ENCODE results near the gene ZNF526. TPM values are rescaled to one million over a fixed set of nuclear protein-coding genes. Genes with fewer than 3 reads are reported as not detected.

Gene ZNF526
- total RNA-seq, 2 experiments from 2014 or later, result 11.9 to 15.2 TPM

DNA sequence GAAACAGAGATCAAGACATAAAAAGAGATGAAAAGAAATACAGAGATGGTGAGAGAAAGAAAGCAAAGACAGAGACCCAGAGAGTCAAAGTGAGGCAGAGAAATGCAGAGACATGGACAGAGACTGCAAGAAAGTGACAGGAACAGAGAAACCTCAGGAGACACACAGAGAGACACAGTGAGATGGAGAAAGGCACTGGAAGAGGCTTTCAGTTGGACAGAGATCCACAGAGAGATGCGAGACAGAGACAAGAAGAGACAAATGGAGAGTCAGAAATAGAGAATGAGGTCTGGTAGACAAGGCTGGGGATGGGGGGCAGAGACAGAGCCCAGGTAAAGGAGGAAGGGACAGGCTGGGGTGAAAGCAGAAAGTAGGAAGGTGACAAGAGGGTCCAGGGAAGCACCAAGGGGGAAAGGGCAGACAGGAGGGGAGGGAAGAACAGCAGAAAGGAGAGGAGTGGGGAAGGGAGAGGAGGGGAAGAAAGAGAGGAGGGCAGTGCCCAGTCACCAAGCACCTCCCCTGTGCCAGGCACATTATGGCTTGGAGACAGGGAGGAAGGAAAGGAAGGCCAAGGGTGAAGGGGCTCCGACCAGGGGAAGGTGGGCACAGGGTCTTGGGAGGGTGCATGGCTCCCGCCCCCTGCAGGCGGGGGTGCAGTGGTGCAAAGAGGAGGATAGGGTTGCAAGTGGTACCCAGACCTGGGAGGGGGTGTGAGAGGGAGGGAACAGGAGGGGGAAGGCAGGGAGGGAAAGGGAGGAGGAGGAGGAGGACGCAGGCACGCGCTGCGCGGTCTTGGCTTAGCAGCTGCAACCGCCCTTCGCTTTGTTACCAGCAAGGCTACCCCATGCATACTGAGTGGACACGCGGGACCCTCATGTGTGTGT, 41.1 kb upstream of the ZNF526 start:
- H3K27ac Mint-ChIP-seq, result no peak overlapping the region
- no peaks in the 10 kb centered on the region for H3K36me3 Mint-ChIP-seq (ENCODE audit: low read depth)
- no peak overlapping the region for H3K4me3 Mint-ChIP-seq
- DNase-seq, result peak; percentile 44
- peak; percentile 17 for ATAC-seq
- POLR2A ChIA-PET, result no interaction called here
- CTCF ChIA-PET, result no interaction called here
- intact Hi-C loops (cut with DNase I, micrococcal nuclease), result no loop called here
- H3K4me1 Mint-ChIP-seq, result peaks cover 21% of the 10 kb centered on the region
- peaks cover 24% of the 10 kb centered on the region for H3K27me3 Mint-ChIP-seq
- no peaks in the 10 kb centered on the region for H3K9me3 Mint-ChIP-seq (ENCODE audit: low read depth)

DNA sequence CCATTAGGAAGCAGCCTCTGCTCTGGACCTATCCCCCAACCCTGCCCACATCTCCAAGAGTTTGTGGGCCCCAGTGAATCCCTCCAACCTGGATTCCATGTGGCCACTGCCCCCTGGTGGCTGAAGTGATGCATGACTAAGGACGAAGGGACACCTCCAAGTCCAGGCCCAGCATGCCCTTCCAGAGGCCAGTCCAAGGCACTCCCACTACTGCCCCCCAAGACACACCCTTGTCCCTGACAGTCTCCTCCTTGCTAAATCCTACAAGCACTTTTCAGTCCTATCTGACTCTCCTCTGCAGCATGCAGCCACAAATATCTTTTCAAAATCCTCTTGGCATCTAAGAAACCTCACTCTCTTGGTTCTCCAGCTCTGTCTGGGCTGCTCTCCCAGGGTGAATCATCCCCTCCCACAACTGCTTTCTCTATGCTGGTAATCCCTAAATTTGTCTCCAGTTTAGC, 35.7 kb upstream of the ZNF526 start:
- ChIA-PET POLR2A (interaction anchor here (0.6 kb wide), 1 partner anchor 44 kb away, joined by 4 read pairs; no protein-coding TSS in a partner anchor), CTCF (interaction anchor here (0.6 to 4.6 kb wide), 14 partner anchors 8 to 117 kb away, joined by 3 to 37 read pairs (median 4); partner anchors contain the start of gene POU2F2)
- peak; percentile 82 for ATAC-seq
- Mint-ChIP-seq H3K27ac (peak overlapping the region; percentile 6), H3K9me3 (ENCODE audit: low read depth) (no peaks in the 10 kb centered on the region), H3K36me3 (ENCODE audit: low read depth) (no peaks in the 10 kb centered on the region), H3K4me1 (peaks cover 31% of the 10 kb centered on the region), H3K4me3 (no peak overlapping the region), H3K27me3 (peaks cover 4% of the 10 kb centered on the region)
- DNase-seq, result peak; percentile 86
- intact Hi-C loops (cut with DNase I, micrococcal nuclease), result loop anchor here (1.0 kb wide), 2 partner anchors 51 to 76 kb away; no protein-coding TSS in a partner anchor

DNA sequence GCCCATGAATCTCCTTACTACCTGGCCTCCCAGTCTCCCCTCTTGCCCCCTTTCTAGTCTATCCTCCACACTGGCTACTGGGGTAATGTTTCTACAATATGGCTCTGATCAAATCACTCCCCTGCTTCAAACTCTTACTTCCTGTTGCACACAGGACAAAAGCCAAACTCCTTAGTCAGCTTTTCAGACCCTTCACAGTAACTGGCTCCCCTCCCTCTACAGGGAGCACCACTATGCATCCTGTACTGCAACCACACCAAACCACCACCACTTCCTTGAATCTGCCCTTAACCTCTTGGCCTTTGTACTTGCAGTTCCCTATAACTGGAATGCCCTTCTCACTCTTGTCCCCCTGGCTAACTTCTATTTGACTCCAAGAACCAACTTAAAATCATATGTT, 34.8 kb upstream of the ZNF526 start:
- no peaks in the 10 kb centered on the region for H3K9me3 Mint-ChIP-seq (ENCODE audit: low read depth)
- ATAC-seq, result peak; percentile 65
- POLR2A ChIA-PET, result interaction anchor here (0.6 kb wide), 1 partner anchor 43 kb away, joined by 4 read pairs; no protein-coding TSS in a partner anchor
- peak overlapping the region; percentile 39 for H3K27ac Mint-ChIP-seq
- no peak for DNase-seq
- H3K4me1 Mint-ChIP-seq, result peaks cover 31% of the 10 kb centered on the region
- intact Hi-C loops (cut with DNase I, micrococcal nuclease), result no loop called here
- CTCF ChIA-PET, result interaction anchor here (0.7 to 4.6 kb wide), 13 partner anchors 9 to 138 kb away, joined by 3 to 37 read pairs (median 3); partner anchors contain the start of gene POU2F2
- no peaks in the 10 kb centered on the region for H3K27me3 Mint-ChIP-seq
- H3K4me3 Mint-ChIP-seq, result no peak overlapping the region
- no peaks in the 10 kb centered on the region for H3K36me3 Mint-ChIP-seq (ENCODE audit: low read depth)

DNA sequence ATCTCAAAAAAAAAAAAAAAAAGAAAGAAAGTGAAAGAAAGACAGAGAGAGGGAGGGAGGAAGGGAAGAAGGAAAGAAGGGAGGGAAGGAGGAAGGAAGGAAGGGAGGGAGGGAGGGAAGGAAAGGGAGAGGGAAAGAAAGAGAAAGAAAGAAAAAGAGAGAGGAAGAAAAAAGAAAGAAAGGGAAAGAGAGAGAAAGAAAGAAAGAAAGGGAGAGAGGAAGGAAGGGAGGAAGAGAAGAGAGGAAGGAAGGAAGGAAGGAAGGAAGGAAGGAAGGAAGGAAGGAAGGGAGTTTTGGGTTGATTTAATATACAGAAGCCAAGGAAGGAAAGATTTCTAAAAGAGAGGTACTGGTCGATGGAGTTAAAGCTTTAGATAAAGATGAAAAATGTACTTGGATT, 31.4 kb upstream of the ZNF526 start:
- Mint-ChIP-seq H3K9me3 (ENCODE audit: low read depth) (peaks cover 4% of the 10 kb centered on the region), H3K27ac (no peak overlapping the region), H3K36me3 (ENCODE audit: low read depth) (peaks cover 4% of the 10 kb centered on the region), H3K4me3 (no peak overlapping the region), H3K27me3 (no peaks in the 10 kb centered on the region), H3K4me1 (peaks cover 46% of the 10 kb centered on the region)
- POLR2A ChIA-PET, result no interaction called here
- intact Hi-C loops (cut with DNase I, micrococcal nuclease), result no loop called here
- CTCF ChIA-PET, result interaction anchor here (0.6 to 1.5 kb wide), 5 partner anchors 12 to 84 kb away, joined by 3 to 5 read pairs (median 3); no protein-coding TSS in a partner anchor
- ATAC-seq (no peak), DNase-seq (no peak)

DNA sequence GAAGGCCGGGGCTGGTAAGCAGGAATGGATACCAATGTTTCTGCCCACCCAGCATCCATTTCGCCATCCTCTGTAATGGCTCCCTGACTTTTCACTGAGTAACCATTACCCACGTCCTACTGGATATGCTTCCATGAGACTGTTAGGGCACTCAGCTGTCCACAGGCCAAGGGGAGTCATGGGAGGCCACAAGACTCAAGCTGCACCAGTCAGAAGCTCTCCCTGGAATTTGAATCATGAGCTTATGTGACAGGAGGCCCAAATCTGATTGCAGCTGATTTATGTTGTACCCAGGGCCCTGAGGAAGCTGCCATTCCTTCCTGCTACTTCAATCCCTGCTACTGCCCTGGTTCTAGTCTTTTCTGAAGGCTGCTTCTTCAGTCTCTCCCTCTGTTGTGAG, 31.0 kb upstream of the ZNF526 start:
- Mint-ChIP-seq H3K9me3 (ENCODE audit: low read depth) (peaks cover 4% of the 10 kb centered on the region), H3K4me3 (no peak overlapping the region), H3K27ac (no peak overlapping the region), H3K27me3 (no peaks in the 10 kb centered on the region), H3K36me3 (ENCODE audit: low read depth) (peaks cover 7% of the 10 kb centered on the region), H3K4me1 (peaks cover 45% of the 10 kb centered on the region)
- DNase-seq (no peak), ATAC-seq (no peak)
- ChIA-PET CTCF (interaction anchor here (0.6 to 1.5 kb wide), 5 partner anchors 12 to 85 kb away, joined by 3 to 5 read pairs (median 3); no protein-coding TSS in a partner anchor), POLR2A (no interaction called here)
- intact Hi-C loops (cut with DNase I, micrococcal nuclease), result no loop called here

- Mint-ChIP-seq H3K4me3 (no peak overlapping the region), H3K27me3 (no peaks in the 10 kb centered on the region), H3K4me1 (peaks cover 35% of the 10 kb centered on the region), H3K9me3 (ENCODE audit: low read depth) (peaks cover 4% of the 10 kb centered on the region), H3K36me3 (ENCODE audit: low read depth) (peaks cover 8% of the 10 kb centered on the region), H3K27ac (peak overlapping the region; percentile 72)
- POLR2A ChIA-PET, result no interaction called here
- DNase-seq, result no peak
- intact Hi-C loops (cut with DNase I, micrococcal nuclease), result no loop called here
- no peak for ATAC-seq
- CTCF ChIA-PET, result interaction anchor here (0.6 to 1.2 kb wide), 8 partner anchors 10 to 108 kb away, joined by 3 to 5 read pairs (median 3); no protein-coding TSS in a partner anchor
Measured at GRCh38 chr19:42191330-42191729, 28.8 kb upstream of the ZNF526 start.

DNA sequence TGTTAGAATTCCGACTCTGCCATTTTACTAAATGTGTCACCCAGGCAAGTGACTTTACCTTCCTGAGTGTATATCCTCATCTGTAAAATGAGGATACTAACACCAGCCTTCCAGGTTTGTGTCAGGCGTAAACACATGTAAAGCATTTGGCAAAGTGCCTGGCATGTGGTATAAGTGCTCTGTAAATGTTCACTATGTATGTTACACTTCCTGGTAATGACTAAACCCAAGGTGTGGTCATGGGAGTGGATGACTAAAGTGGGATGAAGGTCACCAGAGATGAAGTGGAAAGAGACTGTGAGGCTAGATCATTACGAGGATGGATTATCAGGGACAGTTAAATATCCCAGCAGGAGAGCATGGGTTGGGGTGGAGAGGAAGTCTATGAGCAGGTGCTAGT, 28.3 kb upstream of the ZNF526 start:
- CTCF ChIA-PET, result interaction anchor here (1.0 to 1.2 kb wide), 3 partner anchors 11 to 77 kb away, joined by 3 to 5 read pairs (median 4); no protein-coding TSS in a partner anchor
- POLR2A ChIA-PET, result no interaction called here
- no peaks in the 10 kb centered on the region for H3K27me3 Mint-ChIP-seq

GRCh38 chr19:42193294-42193693, 26.8 kb upstream of the ZNF526 start:
- intact Hi-C loops (cut with DNase I, micrococcal nuclease), result no loop called here
- POLR2A ChIA-PET, result no interaction called here
- ATAC-seq, result no peak

More for the DNA sequence above, 28.3 kb upstream of the ZNF526 start:
- intact Hi-C loops (cut with DNase I, micrococcal nuclease), result no loop called here
- Mint-ChIP-seq H3K4me1 (peaks cover 41% of the 10 kb centered on the region), H3K27ac (peak overlapping the region; percentile 72), H3K36me3 (ENCODE audit: low read depth) (peaks cover 12% of the 10 kb centered on the region), H3K4me3 (no peak overlapping the region), H3K9me3 (ENCODE audit: low read depth) (peaks cover 4% of the 10 kb centered on the region)
- DNase-seq (peak; percentile 73), ATAC-seq (peak; percentile 88)

DNA sequence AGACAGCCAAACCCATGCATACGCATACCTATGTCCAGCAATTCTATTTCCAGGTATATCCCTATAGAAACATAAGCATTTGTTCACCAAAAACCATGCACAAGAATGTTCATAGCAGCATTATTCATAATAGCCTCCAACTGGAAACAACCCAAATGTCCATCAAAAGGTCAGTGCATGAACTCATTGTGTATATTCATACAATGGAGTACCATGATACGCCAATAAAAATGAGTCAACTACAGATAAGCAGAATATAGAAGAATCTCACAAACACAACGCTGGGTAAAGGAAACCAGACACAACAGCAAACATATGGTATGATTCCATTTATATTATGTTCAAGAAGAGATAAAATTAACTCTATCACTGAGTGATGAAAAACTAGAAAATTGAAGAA, 26.4 kb upstream of the ZNF526 start:
- intact Hi-C loops (cut with DNase I, micrococcal nuclease), result no loop called here
- no peak overlapping the region for H3K27ac Mint-ChIP-seq
- peaks cover 23% of the 10 kb centered on the region for H3K36me3 Mint-ChIP-seq (ENCODE audit: low read depth)
- DNase-seq (no peak), ATAC-seq (no peak)
- H3K4me1 Mint-ChIP-seq, result peaks cover 49% of the 10 kb centered on the region
- peaks cover 4% of the 10 kb centered on the region for H3K9me3 Mint-ChIP-seq (ENCODE audit: low read depth)
- H3K4me3 Mint-ChIP-seq, result no peak overlapping the region
- no peaks in the 10 kb centered on the region for H3K27me3 Mint-ChIP-seq
- POLR2A ChIA-PET, result no interaction called here
- CTCF ChIA-PET, result interaction anchor here (1.6 kb wide), 1 partner anchor 85 kb away, joined by 4 read pairs; no protein-coding TSS in a partner anchor

More at GRCh38 chr19:42193294-42193693, 26.8 kb upstream of the ZNF526 start:
- CTCF ChIA-PET, result interaction anchor here (1.0 to 1.6 kb wide), 2 partner anchors 13 to 84 kb away, joined by 3 to 4 read pairs; no protein-coding TSS in a partner anchor
- DNase-seq, result no peak
- Mint-ChIP-seq H3K36me3 (ENCODE audit: low read depth) (peaks cover 21% of the 10 kb centered on the region), H3K27ac (no peak overlapping the region), H3K27me3 (no peaks in the 10 kb centered on the region), H3K4me1 (peaks cover 46% of the 10 kb centered on the region), H3K4me3 (no peak overlapping the region), H3K9me3 (ENCODE audit: low read depth) (peaks cover 4% of the 10 kb centered on the region)

DNA sequence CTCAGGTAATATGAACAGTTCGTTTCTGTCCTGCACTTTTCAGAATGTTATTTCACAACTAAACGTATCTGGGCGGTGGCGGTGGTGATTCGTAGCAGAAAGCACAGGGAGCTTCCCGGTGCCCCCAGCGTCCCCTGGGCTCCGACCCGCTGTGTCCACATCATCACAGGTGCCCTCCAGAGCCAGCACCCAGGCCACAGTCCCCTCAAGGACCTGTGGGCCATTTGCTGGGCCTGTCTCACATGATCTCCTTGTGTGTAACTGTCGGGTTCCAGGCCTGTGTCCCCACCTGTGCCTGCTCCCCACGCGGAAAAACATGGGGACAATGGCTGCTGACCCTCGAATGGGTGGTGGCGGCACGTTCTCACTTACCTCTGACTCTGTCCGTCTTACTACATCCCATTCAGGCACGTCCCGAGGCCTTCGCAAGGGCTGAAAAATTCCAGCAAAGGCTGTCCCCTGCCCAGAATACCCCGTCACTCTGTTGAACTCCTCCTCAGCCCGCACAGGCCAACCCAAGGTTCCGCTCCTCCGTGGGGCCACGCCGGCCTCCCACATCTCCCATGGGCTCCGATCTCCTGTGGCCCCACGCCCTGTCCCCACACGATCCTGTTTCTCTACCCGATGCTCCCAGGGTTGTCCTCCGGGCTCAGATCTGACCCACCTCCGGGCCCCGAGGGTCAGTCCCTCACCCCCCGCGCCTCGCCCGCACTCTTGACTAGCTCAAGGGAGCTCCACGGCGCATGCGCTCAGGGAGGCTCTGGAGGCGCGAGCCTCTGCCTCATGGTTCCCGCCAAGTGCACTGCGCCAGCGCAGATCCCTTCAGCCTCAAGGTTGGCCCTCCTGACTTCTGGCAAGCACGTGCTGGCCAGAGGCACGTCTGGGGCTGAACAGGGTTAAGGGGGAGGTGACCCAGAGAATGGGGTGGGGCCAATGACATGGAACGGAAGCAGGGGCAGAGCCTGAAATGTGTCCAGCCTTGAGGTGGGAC, 23.8 kb upstream of the ZNF526 start:
- Mint-ChIP-seq H3K27me3 (no peaks in the 10 kb centered on the region), H3K27ac (no peak overlapping the region), H3K36me3 (ENCODE audit: low read depth) (peaks cover 40% of the 10 kb centered on the region), H3K4me3 (no peak overlapping the region), H3K4me1 (peaks cover 66% of the 10 kb centered on the region), H3K9me3 (ENCODE audit: low read depth) (peaks cover 4% of the 10 kb centered on the region)
- intact Hi-C loops (cut with DNase I, micrococcal nuclease), result loop anchor here in 1 of 2 experiments (5.0 kb wide), 1 partner anchor 86 kb away; no protein-coding TSS in a partner anchor
- POLR2A ChIA-PET, result no interaction called here
- CTCF ChIA-PET, result interaction anchor here (0.6 kb wide), 1 partner anchor 33 kb away, joined by 3 read pairs; no protein-coding TSS in a partner anchor
- no peak for ATAC-seq
- no peak for DNase-seq

Measured in activated CD4-positive, alpha-beta T cell treated with anti-CD3 and anti-CD28 coated beads for 36 hours (primary cell).